Ecto neural progenitor cell (in vitro differentiated cells): ENCODE measurements around the gene ADIPOQ.
A peak's percentile ranks its signal among the peaks of the same experiment; 100 is the strongest.
"Not testable (repeated sequence)": the region's sequence is repeated elsewhere in the genome, so short reads cannot be mapped to it uniquely, and the experiment has no call there.

Experiments
- DNase-seq: peaks from one replicate; pipeline ENCODE4 v3.0.0-alpha.2; 2018; ENCODE audit warnings: low spot score

ADIPOQ gene

DNA sequence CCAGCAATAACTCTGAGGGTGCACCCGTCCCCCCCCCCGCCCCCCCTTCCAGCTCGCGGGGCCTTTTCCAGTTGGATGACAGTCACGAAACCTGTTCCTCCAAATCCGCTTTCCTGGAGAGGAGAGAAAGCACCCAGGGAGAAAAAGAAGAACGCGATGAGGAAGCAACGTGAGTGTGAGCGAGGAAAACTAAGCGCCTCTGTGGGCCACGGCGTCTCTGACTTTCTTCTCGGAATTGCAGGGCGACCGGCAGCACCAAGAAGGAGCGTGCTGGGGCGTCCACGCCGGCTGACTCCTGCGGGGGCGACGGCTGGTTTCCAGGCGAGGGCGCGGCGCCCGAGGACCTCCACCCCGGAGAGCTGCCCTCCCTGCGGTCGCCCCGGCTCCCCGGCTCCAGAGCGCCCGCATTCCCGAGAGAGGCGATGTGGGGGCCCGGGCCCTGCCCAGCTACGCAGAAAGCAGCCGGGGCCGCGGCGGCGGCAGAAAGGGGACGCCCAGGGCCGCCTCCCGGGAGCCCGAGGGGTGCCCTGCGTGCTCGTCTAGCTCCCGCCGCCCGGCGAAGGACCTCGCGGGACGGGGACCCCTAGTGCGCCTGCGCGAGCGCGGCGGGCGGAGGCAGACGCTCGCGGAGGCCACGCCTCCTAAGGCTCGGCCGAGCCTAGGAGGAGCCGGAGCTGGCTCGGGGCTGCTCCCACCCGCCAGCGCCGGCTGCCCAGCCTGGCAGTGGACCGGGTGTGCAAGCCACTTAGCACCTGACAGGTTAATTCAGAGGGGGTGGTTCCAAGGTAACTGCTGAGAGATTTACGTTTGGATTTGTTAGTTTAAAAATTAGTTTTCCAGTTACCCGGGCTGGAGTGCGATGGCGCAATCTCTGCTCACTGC lies 15.3 kb upstream of the ADIPOQ start:
- DNase-seq, result peak; percentile 85

DNA sequence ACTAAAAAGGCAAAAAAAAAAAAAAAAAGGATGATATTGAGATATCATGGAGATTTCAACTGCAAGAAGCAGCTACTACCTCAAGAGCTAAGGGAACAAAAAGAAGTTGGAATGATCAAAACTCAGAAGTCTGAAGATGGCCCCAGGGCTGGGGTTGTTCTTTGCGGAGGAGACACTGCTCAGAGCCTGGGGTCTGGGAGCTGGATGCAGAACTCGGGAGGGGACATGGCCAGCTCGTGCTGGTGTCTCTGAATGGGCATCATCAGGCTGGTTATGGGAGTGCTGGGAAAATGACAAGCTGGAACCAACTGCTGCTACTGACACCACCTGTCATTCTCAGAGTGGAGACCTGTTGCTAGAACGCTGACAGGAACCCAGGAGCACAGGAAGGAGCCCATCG lies 14.2 kb upstream of the ADIPOQ start:
- DNase-seq, result no peak

- no peak for DNase-seq
Measured at GRCh38 chr3:186831798-186832197, 10.7 kb upstream of the ADIPOQ start.

GRCh38 chr3:186832276-186832675 lies 10.2 kb upstream of the ADIPOQ start:
- DNase-seq, result no peak

DNA sequence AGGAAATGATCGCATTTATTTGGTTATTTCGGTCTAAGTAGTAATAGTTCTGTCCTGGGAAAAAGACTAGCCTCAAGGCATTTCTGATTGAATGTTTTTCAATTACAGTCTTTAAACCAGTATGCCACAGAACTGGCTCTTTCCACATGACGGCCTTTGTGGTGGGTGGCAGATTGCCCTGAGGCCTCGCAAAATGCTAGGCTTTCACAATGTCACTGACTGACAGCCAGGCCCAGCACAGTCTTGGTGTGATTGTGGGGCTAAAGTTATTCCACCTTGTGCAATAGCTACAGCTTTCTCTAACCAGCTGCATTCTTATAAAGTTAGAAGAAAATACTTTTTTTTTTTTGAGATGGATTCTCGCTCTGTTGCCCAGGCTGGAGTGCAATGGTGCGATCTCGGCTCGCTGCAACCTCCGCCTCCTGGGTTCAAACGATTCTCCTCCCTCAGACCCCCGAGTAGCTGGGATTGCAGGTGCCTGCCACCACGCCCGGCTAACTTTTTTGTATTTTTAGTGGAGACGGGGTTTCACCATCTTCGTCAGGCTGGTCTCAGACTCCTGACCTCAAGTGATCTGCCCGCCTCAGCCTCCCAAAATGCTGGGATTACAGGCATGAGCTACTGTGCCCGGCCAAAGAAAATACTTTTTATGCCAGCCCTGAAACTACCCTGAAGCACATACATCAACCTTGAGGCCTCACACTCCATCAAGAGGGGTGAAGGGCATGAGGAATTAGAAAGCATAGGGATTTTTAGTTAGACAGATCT lies 2.5 kb upstream of the ADIPOQ start:
- DNase-seq, result no peak

- DNase-seq, result peak; percentile 14
Measured at GRCh38 chr3:186841620-186842019, 890 bp upstream of the ADIPOQ start.

DNA sequence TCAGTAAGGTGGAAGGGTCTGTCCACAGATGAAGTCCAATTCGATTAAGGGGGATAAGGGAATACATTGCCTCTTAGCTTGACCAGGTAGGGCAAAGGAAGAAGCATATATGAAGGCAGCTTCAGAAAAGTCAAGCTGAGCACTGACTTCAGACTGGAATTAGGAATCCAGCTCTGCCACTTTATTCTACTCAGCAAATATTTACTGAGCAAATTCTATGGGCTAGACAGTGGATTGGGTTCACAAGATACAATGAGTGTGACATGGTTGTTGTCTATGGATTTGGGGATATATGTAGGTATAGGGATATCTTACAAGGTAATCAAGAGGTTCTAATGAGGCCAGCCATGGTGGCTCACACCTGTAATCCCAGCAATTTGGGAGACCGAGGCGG lies 526 bp downstream of the ADIPOQ start:
- peak; percentile 3 for DNase-seq

DNA sequence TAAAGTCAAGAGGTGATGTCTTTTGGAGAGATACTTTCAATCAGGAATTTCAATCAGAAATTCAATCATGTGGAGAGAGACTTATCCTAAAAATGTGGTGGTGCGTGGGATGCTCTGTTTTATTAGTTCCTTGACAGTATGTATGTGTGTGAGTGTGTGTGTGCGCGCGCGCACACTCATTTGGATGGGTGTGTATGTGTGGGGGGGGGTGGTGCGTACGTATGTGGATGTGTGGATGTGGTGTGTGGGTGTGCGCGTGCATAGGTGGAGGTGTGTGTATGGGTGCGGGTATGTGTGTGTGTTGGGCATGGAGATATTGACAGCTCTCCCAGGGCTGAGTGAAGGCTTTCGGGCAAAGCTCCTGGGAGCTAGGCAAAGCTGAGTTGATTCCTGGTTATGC lies 2.4 kb downstream of the ADIPOQ start:
- no peak for DNase-seq

DNA sequence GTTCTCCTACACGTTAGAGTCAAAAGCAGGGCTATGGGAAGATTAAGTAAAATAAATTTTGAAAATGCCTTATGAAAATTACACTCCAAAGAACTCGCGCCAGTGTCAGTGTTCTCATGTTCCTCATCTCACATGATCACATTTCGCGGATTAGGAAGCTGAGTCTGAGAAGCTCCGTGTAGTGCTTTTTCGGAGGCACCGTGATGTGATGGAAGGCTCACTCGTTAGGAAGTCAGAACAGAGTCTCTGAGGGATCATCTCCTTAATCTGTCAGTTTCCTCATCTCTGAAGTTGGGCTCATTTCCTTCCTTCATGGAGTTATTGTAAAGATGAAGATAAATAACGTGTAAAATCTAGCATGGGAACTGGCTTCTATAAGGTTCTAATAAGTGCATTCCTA lies 3.2 kb downstream of the ADIPOQ start:
- DNase-seq, result no peak

GRCh38 chr3:186847437-186847836 lies 4.9 kb downstream of the ADIPOQ start:
- no peak for DNase-seq

DNA sequence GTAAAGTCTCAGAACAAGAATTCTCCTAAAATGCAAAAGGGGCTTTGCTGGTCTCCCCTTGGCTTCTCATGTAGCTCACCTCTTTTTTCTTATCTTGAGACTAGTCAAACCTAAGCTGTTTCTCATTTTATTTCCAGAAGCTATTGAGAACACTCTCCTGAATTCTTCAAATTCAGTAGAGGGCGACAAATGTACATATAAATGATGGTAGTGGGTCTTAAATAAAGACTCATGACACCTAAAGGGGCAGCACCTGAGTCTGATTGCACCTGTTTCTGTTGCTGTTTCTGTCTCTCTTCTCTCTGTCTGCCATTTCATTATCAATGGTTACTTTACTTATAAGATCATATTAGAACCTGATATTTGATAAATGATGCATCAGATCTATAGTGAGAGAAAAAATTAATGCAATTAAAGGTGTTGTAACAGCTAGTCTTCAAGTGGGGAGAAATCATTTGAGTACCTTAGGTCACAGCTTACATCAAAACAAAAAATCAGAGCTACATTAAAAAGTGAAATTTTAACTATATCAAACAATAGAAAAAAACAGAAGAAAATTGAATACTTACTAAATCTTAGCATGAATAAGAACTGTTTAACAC lies 7.0 kb downstream of the ADIPOQ start:
- DNase-seq, result no peak

GRCh38 chr3:186851835-186852234 lies 9.3 kb downstream of the ADIPOQ start:
- DNase-seq, result not testable (repeated sequence)

GRCh38 chr3:186852994-186853393 lies 10.5 kb downstream of the ADIPOQ start:
- no peak for DNase-seq

- DNase-seq, result no peak
Measured at GRCh38 chr3:186854146-186854545, 11.6 kb downstream of the ADIPOQ start.

- no peak for DNase-seq
Measured at GRCh38 chr3:186854954-186855353, 12.4 kb downstream of the ADIPOQ start.

DNA sequence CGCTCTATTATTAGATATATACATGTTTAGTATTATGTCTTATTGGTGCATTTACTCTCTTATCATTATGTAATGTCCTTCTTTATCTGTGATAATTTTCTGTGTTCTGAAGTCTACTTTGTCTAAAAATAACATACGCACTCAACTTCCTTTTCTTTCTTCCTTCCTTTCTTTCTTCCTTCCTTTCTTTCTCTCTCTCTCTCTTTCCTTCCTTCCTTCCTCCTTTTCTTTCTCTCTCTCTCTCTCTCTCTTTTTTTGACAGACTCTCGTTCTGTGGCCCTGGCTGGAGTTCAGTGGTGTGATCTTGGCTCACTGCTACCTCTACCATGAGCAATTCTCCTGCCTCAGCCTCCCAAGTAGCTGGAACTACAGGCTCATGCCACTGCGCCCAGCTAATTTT lies 15.2 kb downstream of the ADIPOQ start:
- no peak for DNase-seq

DNA sequence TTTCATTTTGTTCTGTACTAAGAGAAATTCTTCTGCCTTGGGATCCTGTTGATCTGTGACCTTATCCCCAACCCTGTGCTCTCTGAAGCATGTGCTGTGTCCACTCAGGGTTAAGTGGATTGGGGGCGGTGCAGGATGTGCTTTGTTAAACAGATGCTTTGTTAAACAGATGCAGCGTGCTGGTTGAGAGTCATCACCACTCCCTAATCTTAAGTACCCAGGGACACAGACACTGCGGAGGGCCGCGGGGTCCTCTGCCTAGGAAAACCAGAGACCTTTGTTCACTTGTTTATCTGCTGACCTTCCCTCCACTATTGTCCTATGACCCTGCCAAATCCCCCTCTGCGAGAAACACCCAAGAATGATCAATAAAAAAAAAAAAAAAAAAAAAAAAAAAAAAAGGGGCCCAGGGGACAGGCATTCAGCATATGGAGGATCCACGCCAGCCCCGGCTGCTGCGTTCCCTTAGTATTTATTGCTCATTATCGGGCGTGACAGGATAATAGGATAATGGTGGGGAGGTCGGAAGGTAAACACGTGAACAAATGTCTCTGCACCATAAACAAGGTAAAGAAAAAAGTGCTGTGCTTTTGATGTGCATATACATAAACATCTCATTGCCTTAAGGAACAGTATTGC lies 22.8 kb downstream of the ADIPOQ start:
- not testable (repeated sequence) for DNase-seq

- DNase-seq, result not testable (repeated sequence)
Measured at GRCh38 chr3:186866095-186866494, 23.6 kb downstream of the ADIPOQ start.

DNA sequence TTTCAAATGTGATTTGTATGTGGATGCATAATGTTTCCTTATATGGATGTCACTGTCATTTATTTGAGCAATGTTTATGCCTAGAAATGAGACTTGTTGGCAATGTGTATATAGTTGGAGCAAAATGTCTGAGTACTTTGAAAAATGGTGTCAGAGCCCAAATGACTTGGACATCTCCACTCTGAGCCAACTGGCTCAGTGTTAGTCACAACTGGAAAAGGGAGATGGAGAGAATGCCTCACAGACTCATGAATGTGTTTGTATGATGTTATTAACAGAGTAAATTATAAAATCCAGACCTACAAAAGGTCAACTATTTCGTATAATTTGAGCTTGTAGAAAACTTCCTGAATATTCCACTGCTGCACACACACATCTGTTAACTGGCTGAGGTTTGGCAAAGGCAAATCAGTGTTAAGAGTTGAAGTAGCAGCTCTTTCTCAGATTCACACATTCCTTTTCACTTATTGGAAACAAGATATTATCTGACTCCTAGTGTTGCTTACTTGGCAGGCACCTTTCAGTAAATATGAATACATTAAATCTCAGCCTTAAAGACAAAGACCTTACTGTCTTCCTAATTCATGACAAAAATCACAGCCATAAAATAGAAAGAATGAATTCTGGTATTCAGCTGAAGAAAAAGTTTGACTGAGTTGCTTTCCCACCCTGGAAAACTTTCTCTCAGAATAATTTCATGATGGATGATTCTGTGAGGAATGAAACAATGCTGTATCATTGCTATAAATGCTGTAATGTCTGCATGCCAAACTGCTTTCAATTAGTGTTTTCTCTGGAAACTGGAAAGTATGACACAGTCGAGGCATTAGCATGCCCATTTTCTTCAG lies 27.0 kb downstream of the ADIPOQ start:
- DNase-seq, result no peak

DNA sequence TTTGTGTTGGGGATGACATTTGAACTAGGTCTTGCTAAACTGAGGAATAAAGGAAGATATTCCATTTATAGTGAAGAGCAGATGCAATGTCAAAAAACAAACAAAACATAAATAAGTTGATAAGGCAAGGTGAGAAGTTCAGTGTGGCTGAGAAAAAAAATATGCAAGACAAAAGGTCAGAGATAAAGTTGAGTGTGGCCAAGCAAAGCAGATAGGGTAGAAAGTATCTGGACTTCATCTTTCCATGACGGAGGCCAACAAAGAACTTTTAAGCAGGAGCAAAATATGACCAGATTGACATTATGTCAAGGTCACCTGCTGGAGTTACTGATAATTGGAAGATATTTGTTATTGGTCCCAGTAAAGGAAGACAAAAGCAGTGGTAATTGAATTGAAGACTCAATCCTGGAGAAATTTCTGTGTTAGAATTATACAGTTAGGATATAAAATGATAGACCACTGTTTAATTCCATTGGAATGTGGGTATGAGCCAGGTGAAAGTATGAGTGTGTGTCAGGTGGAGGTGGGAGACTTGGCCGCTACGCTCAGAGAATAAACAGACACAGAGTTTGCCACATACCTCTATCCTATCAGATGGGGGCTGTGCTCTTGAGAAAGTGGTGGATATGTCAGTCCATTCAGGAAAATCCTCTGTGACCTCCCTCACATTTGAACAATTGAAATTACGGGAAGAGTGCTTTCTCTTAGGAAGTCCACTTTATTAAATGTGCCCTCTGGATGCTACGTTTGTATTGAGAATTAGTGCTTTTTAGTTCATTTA lies 28.1 kb downstream of the ADIPOQ start:
- DNase-seq, result no peak
